CD4-positive, alpha-beta T cell (primary cell): ENCODE measurements around the gene KIDINS220. TPM values are rescaled to one million over a fixed set of nuclear protein-coding genes. Genes with fewer than 3 reads are reported as not detected.
A peak's percentile ranks its signal among the peaks of the same experiment; 100 is the strongest.

Source experiments
- ATAC-seq: fragments of 200-7000 bp; cut with Tn5 transposase; one replicate; pipeline ENCODE4 v1.10.0; 2022; ENCODE audit warnings: mild to moderate bottlenecking; ENCODE audit not compliant: poor library complexity
- CTCF ChIA-PET: fragments of 350-600 bp; sonication (Branson Sonifier 250); formaldehyde crosslinking; loops from one replicate; lab custom pipeline; 2021; ENCODE audit warnings: antibody characterized with exemption, inconsistent platforms; lab: Charles Lee
- POLR2A ChIA-PET: fragments of 350-600 bp; sonication (Branson Sonifier 250); formaldehyde crosslinking; loops from one replicate; lab custom pipeline; 2021; ENCODE audit warnings: antibody characterized with exemption, inconsistent platforms; lab: Charles Lee
- DNase-seq, 14 experiments: peaks; one replicate each; pipeline ENCODE4 v3.0.0-alpha.2; 2013 to 2020; ENCODE audit warnings: mixed read lengths in 2 of 14
- H3K27ac ChIP-seq, 2 donors: one replicate each; pipeline versions ENCODE4 v1.5.1 to v1.7.0; 2013; ENCODE audit warnings: low read length in 2 of 2, low read depth in 1 of 2, mild to moderate bottlenecking in 1 of 2
- H3K27me3 ChIP-seq, 2 experiments: 1 replicate in 1 of 2; 2 replicates in 1 of 2; pipeline versions ENCODE4 v1.6.1 to v1.7.0; 2013; ENCODE audit warnings: low read length in 2 of 2, control low read depth in 1 of 2, mild to moderate bottlenecking in 1 of 2, moderate library complexity in 1 of 2; ENCODE audit not compliant: insufficient read depth in 2 of 2, control insufficient read depth in 1 of 2
- H3K36me3 ChIP-seq: one replicate; pipeline ENCODE4 v1.6.1; 2013; ENCODE audit warnings: low read length, control low read depth; ENCODE audit not compliant: insufficient read depth
- H3K4me1 ChIP-seq: one replicate; pipeline ENCODE4 v1.6.1; 2013; ENCODE audit warnings: low read length, control low read depth; ENCODE audit not compliant: insufficient read depth
- H3K4me3 ChIP-seq: one replicate; pipeline ENCODE4 v1.5.1; 2013; ENCODE audit warnings: mild to moderate bottlenecking, low read length, moderate library complexity
- H3K9me3 ChIP-seq, 2 experiments: 1 replicate in 1 of 2; 2 replicates in 1 of 2; pipeline versions ENCODE4 v1.6.1 to v1.7.0; 2013; ENCODE audit warnings: low read length in 2 of 2, mild to moderate bottlenecking in 2 of 2, control low read depth in 1 of 2, moderate library complexity in 1 of 2; ENCODE audit not compliant: control insufficient read depth in 1 of 2, insufficient read depth in 1 of 2
- H3K27ac Mint-ChIP-seq: one replicate; pipeline ENCODE4 v1.8.0; 2020; ENCODE audit warnings: mixed read lengths
- H3K27me3 Mint-ChIP-seq: one replicate; pipeline ENCODE4 v1.8.0; 2021; ENCODE audit warnings: mixed read lengths
- H3K36me3 Mint-ChIP-seq: one replicate; pipeline ENCODE4 v1.8.0; 2021; ENCODE audit warnings: low read depth, mixed read lengths
- H3K4me1 Mint-ChIP-seq: one replicate; pipeline ENCODE4 v1.8.0; 2021; ENCODE audit warnings: low read depth, mixed read lengths
- H3K4me3 Mint-ChIP-seq: one replicate; pipeline ENCODE4 v1.8.0; 2020; ENCODE audit warnings: mild to moderate bottlenecking, mixed read lengths
- H3K9me3 Mint-ChIP-seq: one replicate; pipeline ENCODE4 v1.8.0; 2020; ENCODE audit warnings: mixed read lengths
- CTCF ChIP-seq: fragments of 200-600 bp; IDR thresholded peaks from one replicate; pipeline ENCODE4 v1.8.0; 2022; ENCODE audit warnings: antibody characterized with exemption, mild to moderate bottlenecking
- intact Hi-C, 2 experiments: fragments of 100-400 bp; cut with DNase I in 1 of 2; cut with micrococcal nuclease in 1 of 2; formaldehyde crosslinking; loops; one replicate each; pipeline versions ENCODE4 v1.15.1 to v1.9.0; 2023 to 2025; cut with DNase I, micrococcal nuclease
- total RNA-seq, 174 experiments: library from RNA in 2 of 174; stranded (reverse) in 2 of 174; gene quantifications; one replicate each; pipeline ENCODE4 v1.2.3 and lab custom pipeline; 2021 to 2026

The KIDINS220 gene
- total RNA-seq, 2 experiments from 2014 or later, result 29.3 to 31.4 TPM

- H3K36me3 Mint-ChIP-seq, result no peaks in the 10 kb centered on the region
- H3K4me3 Mint-ChIP-seq, result no peak overlapping the region
- ATAC-seq (no peak), DNase-seq (peak in 3 of 14 experiments; percentile 19 to 31 (median 30))
- Histone ChIP-seq H3K4me3 (no peak overlapping the region), H3K9me3 (no peaks in the 10 kb centered on the region), H3K27ac (no peak overlapping the region), H3K27me3 (no peaks in the 10 kb centered on the region), H3K4me1 (no peaks in the 10 kb centered on the region), H3K36me3 (no peaks in the 10 kb centered on the region)
- H3K27me3 Mint-ChIP-seq, result no peaks in the 10 kb centered on the region
- no peaks in the 10 kb centered on the region for H3K4me1 Mint-ChIP-seq
- intact Hi-C loops, result loop anchor here in 1 of 2 experiments (5.0 to 10.0 kb wide), 2 partner anchors 242 to 269 kb away; no protein-coding TSS in a partner anchor
- CTCF ChIA-PET, result no interaction called here
- no peaks in the 10 kb centered on the region for H3K9me3 Mint-ChIP-seq
- POLR2A ChIA-PET, result interaction anchor here (0.7 kb wide), 1 partner anchor 11 kb away, joined by 3 read pairs; no protein-coding TSS in a partner anchor
- peak; percentile 44 for TF ChIP-seq CTCF
- H3K27ac Mint-ChIP-seq, result no peak overlapping the region
Measured at GRCh38 chr2:8872821-8873432, 35.5 kb upstream of the KIDINS220 start.

DNA sequence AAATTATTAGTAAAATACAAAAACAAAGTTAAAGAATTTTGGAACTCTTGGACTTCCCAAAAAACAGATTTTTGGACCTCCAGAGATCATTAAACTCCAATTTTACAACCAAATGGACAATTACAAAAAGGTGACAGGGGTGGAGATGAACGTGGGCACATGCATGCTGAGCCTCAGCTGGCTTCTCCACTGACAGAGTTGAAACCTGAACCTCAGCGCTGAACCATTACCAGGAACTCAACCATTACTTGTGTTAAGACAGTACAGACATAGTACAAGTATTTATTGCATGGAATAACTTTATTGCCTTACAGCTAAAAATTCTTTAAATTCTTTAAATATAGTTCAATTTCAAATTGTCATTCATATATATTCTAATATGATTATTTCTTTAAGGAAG is 33.0 kb upstream of the KIDINS220 start:
- Mint-ChIP-seq H3K4me3 (no peak overlapping the region), H3K4me1 (no peaks in the 10 kb centered on the region), H3K27me3 (no peaks in the 10 kb centered on the region), H3K27ac (no peak overlapping the region), H3K9me3 (no peaks in the 10 kb centered on the region), H3K36me3 (no peaks in the 10 kb centered on the region)
- ATAC-seq, result no peak
- Histone ChIP-seq H3K36me3 (no peaks in the 10 kb centered on the region), H3K27ac (no peak overlapping the region), H3K4me3 (no peak overlapping the region), H3K9me3 (no peaks in the 10 kb centered on the region), H3K4me1 (no peaks in the 10 kb centered on the region), H3K27me3 (no peaks in the 10 kb centered on the region)
- intact Hi-C loops, result loop anchor here in 1 of 2 experiments (5.0 to 10.0 kb wide), 2 partner anchors 244 to 272 kb away; no protein-coding TSS in a partner anchor
- TF ChIP-seq CTCF, result no peak
- ChIA-PET POLR2A (no interaction called here), CTCF (no interaction called here)
- DNase-seq, result no peak

DNA sequence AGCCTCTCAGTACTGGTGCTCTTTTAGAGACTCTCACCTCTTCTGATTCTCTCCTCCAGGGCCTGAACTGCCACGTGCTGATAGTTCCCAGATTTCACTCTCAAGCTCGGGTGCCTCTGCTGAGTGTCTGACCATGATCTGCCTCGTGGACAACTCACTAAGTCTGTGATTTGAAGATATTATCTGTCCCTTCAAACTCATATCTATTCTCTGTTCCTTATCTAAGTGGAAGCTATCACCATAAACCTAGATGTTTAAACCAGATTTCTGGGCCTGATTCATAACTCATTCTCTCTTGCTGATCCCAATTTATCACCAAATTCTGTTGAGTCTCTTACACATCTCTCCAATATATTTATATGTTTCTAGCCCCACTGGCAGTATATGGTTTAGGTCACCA is 29.9 kb upstream of the KIDINS220 start:
- H3K9me3 Mint-ChIP-seq, result no peaks in the 10 kb centered on the region
- H3K4me3 Mint-ChIP-seq, result no peak overlapping the region
- H3K27ac Mint-ChIP-seq, result no peak overlapping the region
- Histone ChIP-seq H3K36me3 (no peaks in the 10 kb centered on the region), H3K27ac (no peak overlapping the region), H3K9me3 (no peaks in the 10 kb centered on the region), H3K4me1 (no peaks in the 10 kb centered on the region), H3K27me3 (no peaks in the 10 kb centered on the region), H3K4me3 (no peak overlapping the region)
- no peaks in the 10 kb centered on the region for H3K4me1 Mint-ChIP-seq
- POLR2A ChIA-PET, result no interaction called here
- ATAC-seq (no peak), DNase-seq (no peak)
- intact Hi-C loops, result no loop called here
- no peak for TF ChIP-seq CTCF
- no peaks in the 10 kb centered on the region for H3K36me3 Mint-ChIP-seq
- no peaks in the 10 kb centered on the region for H3K27me3 Mint-ChIP-seq
- CTCF ChIA-PET, result no interaction called here
